Endothelial cell of umbilical vein (primary cell): ENCODE data around the gene BTBD10. TPM values are rescaled to one million over a fixed set of nuclear protein-coding genes. Genes with fewer than 3 reads are reported as not detected.

Experiments
- BruUV-seq: library from RNA; stranded (reverse); fragments of 400-500 nt; replicated peaks from 2 replicates; lab custom pipeline; 2021; lab: Mats Ljungman, UMichigan
- CTCF ChIA-PET: fragments of 300-600, 350-600 bp; sonication (Branson Sonifier 250); formaldehyde crosslinking; loops from one replicate; lab custom pipeline; 2021; ENCODE audit warnings: antibody characterized with exemption, inconsistent platforms; lab: Charles Lee
- POLR2A ChIA-PET: fragments of 300-600, 350-600 bp; sonication (Branson Sonifier 250); formaldehyde crosslinking; loops from one replicate; lab custom pipeline; 2021; ENCODE audit warnings: antibody characterized with exemption, inconsistent platforms; lab: Charles Lee
- DNase-seq: peaks from one replicate; pipeline ENCODE4 v3.0.0-alpha.2; 2011; ENCODE audit warnings: low read depth, low spot score
- FAIRE-seq: peaks from 2 replicates; lab custom pipeline; 2011; peaks lifted over from hg19 to GRCh38; lab: Jason Lieb, UNC
- H2AFZ ChIP-seq: 2 replicates; pipeline ENCODE4 v1.6.0; 2012; ENCODE audit warnings: low read depth, low read length, control low read depth, inconsistent platforms
- H3K27ac ChIP-seq: 2 replicates; pipeline ENCODE4 v1.5.1; 2011; ENCODE audit warnings: low read depth, mild to moderate bottlenecking, control low read depth, low read length, moderate library complexity; ENCODE audit not compliant: insufficient read depth
- H3K27me3 ChIP-seq, 2 experiments: 2 replicates each; pipeline versions ENCODE4 v1.6.0 to v1.6.1; 2011; ENCODE audit warnings: low read length in 2 of 2, mixed read lengths in 1 of 2; ENCODE audit not compliant: control insufficient read depth in 2 of 2, insufficient read depth in 2 of 2
- H3K36me3 ChIP-seq, 2 experiments: 2 replicates in 1 of 2; 3 replicates in 1 of 2; pipeline ENCODE4 v1.5.1; 2011; ENCODE audit warnings: low read length in 2 of 2, mild to moderate bottlenecking in 1 of 2, moderate library complexity in 1 of 2; ENCODE audit not compliant: control insufficient read depth in 2 of 2, insufficient read depth in 2 of 2; ENCODE audit errors: extremely low read depth in 1 of 2
- H3K4me1 ChIP-seq: 3 replicates; pipeline ENCODE4 v1.5.1; 2011; ENCODE audit warnings: mild to moderate bottlenecking, low read length; ENCODE audit not compliant: control insufficient read depth, insufficient read depth; ENCODE audit errors: extremely low read depth
- H3K4me2 ChIP-seq: 2 replicates; pipeline ENCODE4 v1.6.1; 2011; ENCODE audit warnings: low read length, control low read depth, mixed read lengths; ENCODE audit not compliant: insufficient read depth
- H3K4me3 ChIP-seq, 3 experiments: fragments of 200-600 bp in 1 of 3; sonication (generic), shearing (Covaris generic) in 1 of 3; replicated peaks in 1 of 3; 2 replicates each; pipeline ENCODE4 v1.5.1; 2011 to 2016; ENCODE audit warnings: control low read depth in 3 of 3, low read length in 3 of 3, mild to moderate bottlenecking in 2 of 3, inconsistent platforms in 1 of 3, low read depth in 1 of 3, moderate library complexity in 1 of 3; ENCODE audit not compliant: insufficient read depth in 1 of 3
- H3K79me2 ChIP-seq: 2 replicates; pipeline ENCODE4 v1.6.0; 2012; ENCODE audit warnings: low read length, inconsistent platforms; ENCODE audit not compliant: control insufficient read depth, insufficient read depth
- H3K9ac ChIP-seq: replicated peaks from 2 replicates; pipeline ENCODE3; 2011; ENCODE audit warnings: low read length, control low read depth; ENCODE audit not compliant: insufficient read depth; ENCODE audit errors: extremely low read depth
- H3K9me1 ChIP-seq: replicated peaks from 3 replicates; pipeline ENCODE4 v1.6.0; 2011; ENCODE audit warnings: mild to moderate bottlenecking, low read length; ENCODE audit not compliant: control insufficient read depth, insufficient read depth; ENCODE audit errors: extremely low read depth
- H3K9me3 ChIP-seq: replicated peaks from 2 replicates; pipeline ENCODE4 v1.5.1; 2012; ENCODE audit warnings: low read length, inconsistent platforms; ENCODE audit not compliant: control insufficient read depth, insufficient read depth
- H4K20me1 ChIP-seq: replicated peaks from 2 replicates; pipeline ENCODE3; 2011; ENCODE audit warnings: mild to moderate bottlenecking, low read length; ENCODE audit not compliant: control insufficient read depth, insufficient read depth; ENCODE audit errors: extremely low read depth
- CTCF ChIP-seq, 2 donors: IDR thresholded peaks; 1 replicate in 1 of 2; 2 replicates in 1 of 2; pipeline ENCODE4 v1.5.1; 2011; ENCODE audit warnings: low read length in 2 of 2, mild to moderate bottlenecking in 2 of 2, moderate library complexity in 2 of 2, control low read depth in 1 of 2, inconsistent platforms in 1 of 2, low read depth in 1 of 2; ENCODE audit not compliant: insufficient read depth in 1 of 2; ENCODE audit errors: extremely low read depth in 1 of 2
- EZH2 ChIP-seq: IDR thresholded peaks from 2 replicates; pipeline ENCODE4 v1.6.1; 2012; ENCODE audit warnings: borderline replicate concordance, low read depth, mild to moderate bottlenecking, moderate library complexity, low read length, inconsistent platforms; ENCODE audit not compliant: severe bottlenecking
- FOS ChIP-seq: IDR thresholded peaks from 2 replicates; pipeline ENCODE4 v1.6.1; 2011; ENCODE audit warnings: mild to moderate bottlenecking, low read length, moderate library complexity, borderline replicate concordance; ENCODE audit not compliant: insufficient read depth
- GATA2 ChIP-seq: IDR thresholded peaks from 2 replicates; pipeline ENCODE4 v1.7.0; 2011; ENCODE audit warnings: low read depth, mild to moderate bottlenecking, moderate library complexity, mixed read lengths, low read length; ENCODE audit not compliant: insufficient read length, insufficient read depth
- JUN ChIP-seq: IDR thresholded peaks from 2 replicates; pipeline ENCODE4 v1.6.1; 2011; ENCODE audit warnings: borderline replicate concordance, low read depth; ENCODE audit not compliant: insufficient read length, insufficient read depth
- MAX ChIP-seq: IDR thresholded peaks from 2 replicates; pipeline ENCODE4 v1.6.1; 2011; ENCODE audit not compliant: insufficient read depth, insufficient read length
- MYC ChIP-seq: IDR thresholded peaks from one replicate; pipeline ENCODE4 v1.6.1; 2011; ENCODE audit warnings: mild to moderate bottlenecking, low read depth, low read length
- POLR2A ChIP-seq: IDR thresholded peaks from 2 replicates; pipeline ENCODE4 v1.6.1; 2012; ENCODE audit warnings: low read depth, mild to moderate bottlenecking, control low read depth, low read length
- POLR2AphosphoS5 ChIP-seq: IDR thresholded peaks from 2 replicates; pipeline ENCODE4 v1.6.1; 2012; ENCODE audit warnings: low read depth, mild to moderate bottlenecking, control low read depth, low read length, moderate library complexity; ENCODE audit not compliant: insufficient read depth
- dilution Hi-C: fragments of 300-500 bp; cut with MboI; formaldehyde crosslinking; loops from one replicate; pipeline ENCODE4 v1.15.0; 2019; ENCODE audit warnings: low sequenced_read_pairs; ENCODE audit not compliant: extremely low pct_ligation_motif_present
- intact Hi-C: fragments of 100-400 bp; cut with micrococcal nuclease; formaldehyde crosslinking; loops from one replicate; pipeline ENCODE4 v1.10.0; 2022
- polyA plus RNA-seq, 4 experiments: library from polyadenylated mRNA; depleted of rRNA in 3 of 4; stranded (reverse) in 3 of 4; unstranded in 1 of 4; fragments of >200 nt; gene quantifications; 2 replicates each; pipeline versions ENCODE4 v1.2.1 to v1.2.3, GENCODE V29; 2011 to 2012; ENCODE audit warnings: missing spikeins in 1 of 4
- total RNA-seq: library from RNA; stranded (reverse); gene quantifications from 2 replicates; pipeline ENCODE4 v1.2.3, GENCODE V29; 2021

BTBD10 gene
- total and polyA plus RNA-seq, 2 donors (not counting 3 experiments of a cell fraction or from before 2014, with no cell fraction given), result 31.7 to 49.6 TPM

DNA sequence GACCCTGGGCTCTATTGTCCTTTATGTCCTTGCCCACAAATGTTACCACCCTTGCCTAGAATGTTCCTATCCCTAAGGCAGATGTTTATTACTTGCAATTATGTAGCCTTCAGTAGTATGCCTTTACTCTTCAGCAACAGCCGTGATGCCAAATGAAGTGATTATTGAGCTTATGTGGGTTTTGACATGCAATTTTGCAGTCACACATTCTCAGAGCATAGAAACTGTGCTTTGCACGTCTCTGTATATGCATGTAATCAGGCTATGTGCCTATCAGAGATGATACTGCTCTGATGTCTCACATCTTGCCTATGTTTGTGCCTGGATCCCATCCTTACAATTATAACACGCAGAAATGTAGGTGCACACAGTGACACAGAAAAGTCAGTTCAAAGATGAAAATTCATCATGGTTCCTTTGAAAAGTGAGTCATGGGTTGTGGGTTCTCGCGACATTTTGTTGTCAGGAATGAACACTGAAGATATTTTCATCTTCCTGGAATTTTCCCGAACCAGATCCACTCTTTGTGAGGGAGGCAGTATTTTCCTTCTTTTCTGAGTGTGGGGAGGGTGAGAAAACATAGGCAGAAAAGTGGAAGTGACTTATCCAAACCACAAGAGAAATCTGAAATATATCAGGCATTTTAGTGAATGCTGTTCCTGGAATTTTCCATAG is 104.3 kb downstream of the BTBD10 start:
- Histone ChIP-seq H3K9me1 (no peaks in the 10 kb centered on the region), H3K36me3 (peaks cover 0 to 4% of the 10 kb centered on the region in 2 experiments), H3K4me3 (no peak overlapping the region), H3K27ac (no peak overlapping the region), H3K9me3 (no peaks in the 10 kb centered on the region), H3K27me3 (no peaks in the 10 kb centered on the region), H3K79me2 (no peaks in the 10 kb centered on the region), H3K4me1 (no peaks in the 10 kb centered on the region), H3K9ac (no peak overlapping the region), H2AFZ (no peak overlapping the region), H3K4me2 (no peak overlapping the region), H4K20me1 (no peaks in the 10 kb centered on the region)
- DNase-seq, result no peak
- intact Hi-C loops (no loop called here), dilution Hi-C loops (no loop called here)
- ChIA-PET POLR2A (interaction anchor here (0.6 kb wide), 1 partner anchor 1516 kb away, joined by 4 read pairs; no protein-coding TSS in a partner anchor), CTCF (no interaction called here)
- no peak for FAIRE-seq
- no TSS peak for BruUV-seq
- TF ChIP-seq EZH2 (no peak), MYC (no peak), GATA2 (no peak), JUN (no peak), CTCF (IDR thresholded peaks at IDR 0.05; ENCODE audit: extremely low read depth in 1 of 2, insufficient read depth in 1 of 2, low read depth in 1 of 2, low read length in 2 of 2) (no peak), POLR2AphosphoS5 (no peak), MAX (no peak), FOS (no peak), POLR2A (no peak)
